GM18505 (cell line): ENCODE data around the gene ATP11A.

Experiments
- ATAC-seq: cut with Tn5 transposase; IDR thresholded peaks from one replicate; pipeline ENCODE4 v1.9.1; 2021; ENCODE audit not compliant: unreplicated experiment
- POLR2A ChIP-seq: IDR thresholded peaks from 4 replicates; pipeline ENCODE4 v1.6.1; 2011; ENCODE audit warnings: borderline replicate concordance; ENCODE audit not compliant: insufficient read depth, insufficient read length; ENCODE audit errors: extremely low read depth

Gene ATP11A

GRCh38 chr13:112759827-112760226 is 70.0 kb downstream of the ATP11A start:
- no peak for TF ChIP-seq POLR2A
- no peak for ATAC-seq

DNA sequence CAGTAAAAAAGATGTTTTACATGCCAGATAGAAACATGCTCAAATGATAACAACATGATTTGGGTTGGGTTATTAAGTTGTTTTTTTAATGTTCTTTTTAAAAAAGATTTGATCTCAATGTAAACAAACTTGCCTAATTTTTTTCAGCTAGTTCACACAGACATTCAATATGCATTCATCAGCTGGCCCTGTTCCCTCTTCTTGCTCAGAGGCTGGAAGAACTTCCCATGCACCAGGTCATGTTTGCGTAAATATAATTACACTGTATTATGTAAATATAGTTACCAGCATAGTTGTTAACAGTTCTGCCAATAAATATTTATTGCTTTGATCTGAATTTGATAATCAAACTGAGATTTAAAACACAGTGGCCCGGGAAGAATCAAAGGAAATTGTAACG is 70.6 kb downstream of the ATP11A start:
- ATAC-seq: no peak
- TF ChIP-seq POLR2A: no peak

- ATAC-seq: no peak
- TF ChIP-seq POLR2A: no peak
Observed at GRCh38 chr13:112760931-112761330, 71.1 kb downstream of the ATP11A start.

DNA sequence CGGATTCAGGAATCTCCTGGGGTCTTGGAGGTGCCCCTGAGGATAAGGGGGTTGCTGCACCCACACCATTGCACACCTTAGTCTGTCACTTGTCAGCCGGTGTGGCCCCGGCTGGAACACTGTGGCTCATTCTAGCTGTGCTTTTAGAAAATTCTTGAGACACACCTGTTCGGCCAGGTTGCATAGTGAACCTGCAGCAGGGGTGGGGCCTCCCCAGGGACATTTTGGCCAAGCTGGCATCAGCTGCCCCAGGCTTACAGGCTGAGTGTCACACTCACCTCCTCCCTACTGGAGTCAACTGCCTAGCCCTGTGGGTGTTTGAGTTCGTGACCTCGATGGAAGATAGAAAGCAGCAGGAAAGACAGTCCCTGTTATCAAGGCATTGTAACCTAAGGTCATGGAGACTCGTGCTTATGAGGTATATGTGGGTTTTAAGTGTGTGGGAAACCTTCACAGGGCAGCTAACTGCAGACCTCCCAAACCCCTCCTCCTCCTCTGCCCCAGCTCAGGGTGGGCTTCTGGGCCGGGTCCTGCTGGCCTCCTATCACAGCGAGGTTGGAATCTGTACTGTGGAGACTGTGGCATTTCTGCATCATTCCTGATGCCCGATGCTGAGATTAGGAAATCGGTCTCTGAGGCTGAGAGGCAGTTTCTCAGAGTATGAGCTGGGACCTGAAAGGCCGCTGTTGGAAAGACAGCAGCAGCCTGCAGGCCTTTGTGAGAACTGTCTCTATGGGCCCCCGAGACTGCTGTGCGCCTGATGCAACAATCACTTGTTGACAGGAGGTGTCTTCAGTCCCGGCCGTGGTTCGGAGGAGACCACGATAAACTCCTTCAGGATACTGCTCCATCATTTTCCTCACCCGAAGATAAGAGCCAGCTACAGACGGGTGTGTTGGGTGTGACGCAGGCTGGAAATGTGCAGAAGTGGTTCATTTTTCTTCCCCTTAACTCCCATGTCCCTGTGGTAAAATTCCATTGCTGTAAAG is 72.2 kb downstream of the ATP11A start:
- no peak for ATAC-seq
- no peak for TF ChIP-seq POLR2A

GRCh38 chr13:112762690-112763080 is 72.8 kb downstream of the ATP11A start:
- no peak for ATAC-seq
- no peak for TF ChIP-seq POLR2A

GRCh38 chr13:112764028-112764427 is 74.2 kb downstream of the ATP11A start:
- ATAC-seq: no peak
- no peak for TF ChIP-seq POLR2A

DNA sequence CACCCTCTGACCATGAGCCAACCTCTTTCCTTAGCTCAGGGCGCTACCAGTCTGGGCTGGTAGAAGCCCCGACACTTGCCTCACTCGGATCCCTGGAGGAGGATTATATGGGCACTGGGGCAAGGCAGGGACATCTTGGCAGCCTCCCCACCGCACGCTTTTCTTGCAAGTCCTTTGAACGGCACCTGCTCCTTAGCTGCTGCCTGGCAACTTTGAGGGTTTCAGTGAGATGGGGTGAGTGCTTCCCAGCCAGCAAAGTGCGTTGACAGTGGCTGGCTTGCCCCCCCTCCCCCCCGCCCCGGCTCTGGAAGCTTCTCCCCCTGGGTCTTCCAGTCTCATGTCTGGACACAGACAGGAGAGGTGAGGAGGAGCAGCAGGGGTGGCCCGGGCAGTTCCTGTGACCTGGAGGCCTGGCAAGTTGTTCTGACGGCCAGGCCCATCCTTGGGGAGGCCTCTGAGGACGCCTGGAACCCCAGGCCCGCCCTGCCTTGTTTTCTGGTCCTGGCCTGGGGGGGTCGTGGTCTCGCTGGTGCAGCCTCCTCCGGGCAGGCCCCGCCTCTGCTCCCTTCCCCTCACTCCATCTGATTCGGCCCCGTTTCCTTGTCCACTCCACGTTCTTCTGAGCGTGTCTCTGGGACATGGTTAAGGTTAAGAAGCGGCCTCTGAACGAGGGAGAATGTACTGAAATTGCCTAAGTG is 75.2 kb downstream of the ATP11A start:
- TF ChIP-seq POLR2A: no peak
- no peak for ATAC-seq

DNA sequence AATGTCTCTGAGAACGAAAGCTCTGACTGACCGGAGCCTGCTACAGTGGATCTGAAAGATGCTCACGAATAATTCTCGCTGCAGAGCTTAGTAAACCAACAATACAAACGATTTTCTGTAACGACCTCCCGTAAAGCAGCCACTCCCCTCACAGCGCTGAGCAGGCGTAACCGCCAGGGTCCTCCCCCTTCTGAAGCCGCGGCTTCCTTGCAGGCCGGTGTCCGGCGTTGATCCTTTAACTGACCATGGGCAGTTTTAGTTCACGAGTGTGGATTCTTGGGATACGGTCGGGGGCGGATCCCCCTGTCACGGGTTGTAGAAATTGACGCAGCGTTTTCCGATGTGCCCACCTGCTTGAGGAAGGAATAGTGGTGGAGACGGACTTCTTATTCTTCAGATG is 75.9 kb downstream of the ATP11A start:
- TF ChIP-seq POLR2A: no peak
- no peak for ATAC-seq

GRCh38 chr13:112766336-112766735 is 76.5 kb downstream of the ATP11A start:
- no peak for TF ChIP-seq POLR2A
- ATAC-seq: no peak

GRCh38 chr13:112767506-112768471 is 78.0 kb downstream of the ATP11A start:
- ATAC-seq: peak; percentile 57
- TF ChIP-seq POLR2A: no peak

DNA sequence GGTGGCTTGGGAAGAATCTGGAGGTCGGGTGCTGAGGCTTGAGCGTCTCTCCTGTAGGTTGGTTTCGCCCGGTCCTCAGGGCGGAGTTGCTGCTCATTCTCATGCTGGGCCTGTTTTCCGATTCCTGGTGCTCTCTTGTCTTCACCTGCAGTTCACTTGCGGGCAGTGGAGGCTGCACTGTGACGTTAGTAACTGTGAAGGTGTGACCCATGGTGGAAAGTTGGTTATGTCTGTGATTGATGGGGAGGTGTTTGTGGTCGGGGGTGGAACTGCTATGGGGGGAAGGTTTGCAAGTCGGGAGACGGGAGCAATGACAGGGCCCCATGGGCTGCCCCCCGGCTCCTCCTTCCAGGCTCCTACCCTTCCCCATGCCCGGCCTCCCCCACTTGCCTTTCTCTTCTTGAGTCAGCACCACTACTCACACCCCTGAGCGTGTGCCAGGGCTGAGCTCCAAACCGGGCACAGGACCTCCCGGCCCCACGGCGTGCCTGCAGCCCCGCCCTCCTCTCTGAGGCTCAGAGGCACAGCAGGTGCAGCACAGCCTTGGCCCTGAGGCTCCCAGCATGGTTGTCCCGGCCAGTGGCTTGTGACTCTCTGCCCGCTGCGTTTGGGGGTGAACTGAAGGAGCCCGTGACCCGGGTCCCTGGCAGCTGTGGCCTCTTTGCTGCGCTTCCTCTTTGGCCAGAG is 79.1 kb downstream of the ATP11A start:
- no peak for ATAC-seq
- TF ChIP-seq POLR2A: peak; percentile 21

- no peak for ATAC-seq
- no peak for TF ChIP-seq POLR2A
Observed at GRCh38 chr13:112769615-112770014, 79.8 kb downstream of the ATP11A start.
